ENCODE measurements around the gene FKBP9.

The FKBP9 gene

DNA sequence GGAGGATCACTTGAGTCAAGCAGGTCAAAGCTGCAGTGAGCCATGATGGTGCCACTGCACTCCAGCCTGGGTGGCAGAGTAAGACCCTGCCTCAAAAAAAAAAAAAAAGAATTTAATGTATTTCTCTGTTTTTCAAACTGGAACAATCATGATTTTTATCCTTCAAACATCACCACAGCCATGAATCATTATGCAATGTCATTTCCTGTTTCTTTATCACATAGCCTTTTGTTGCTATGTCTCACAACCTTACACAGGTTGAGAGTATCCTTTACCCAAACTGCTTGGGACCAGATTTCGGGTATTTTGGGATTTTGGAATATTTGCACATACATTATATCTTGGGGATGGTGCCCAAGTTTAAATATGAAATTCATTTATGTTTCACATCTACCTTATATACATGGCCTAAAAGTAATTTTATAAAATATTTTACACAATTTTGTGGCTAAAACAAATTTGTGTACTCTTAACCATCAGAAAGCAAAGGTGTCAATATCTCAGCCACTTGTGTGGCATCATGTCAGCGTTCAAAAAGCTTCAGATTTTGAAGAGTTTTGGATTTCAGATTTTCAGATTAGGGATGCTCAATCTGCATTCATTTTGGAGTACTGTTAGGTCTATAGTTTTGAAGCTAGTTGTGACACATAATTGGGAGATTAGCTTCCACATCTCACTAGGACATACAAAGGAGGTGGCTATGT, 97.2 kb downstream of the FKBP9 start:
- DNase-seq (ENCODE audit: extremely low read depth in 1 of 2, low read depth in 1 of 2): no peak

DNA sequence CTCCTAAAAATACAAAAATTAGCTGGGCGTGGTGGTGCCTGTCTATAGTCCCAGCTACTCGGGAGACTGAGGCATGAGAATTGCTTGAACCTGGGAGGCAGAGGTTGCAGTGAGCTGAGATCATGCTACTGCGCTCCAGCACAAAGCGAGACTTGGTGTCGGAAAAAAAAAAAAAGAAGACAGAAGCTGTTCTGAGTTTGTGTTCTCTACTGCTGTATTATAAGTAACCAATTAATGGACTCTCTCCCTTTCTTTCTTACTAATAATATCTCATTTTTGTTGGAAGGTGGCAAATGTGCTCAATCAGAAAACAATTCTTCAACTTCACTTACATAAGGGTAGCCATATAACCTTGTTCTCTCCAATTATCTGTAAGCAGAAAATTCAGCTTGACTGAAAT, 97.9 kb downstream of the FKBP9 start:
- DNase-seq (ENCODE audit: extremely low read depth in 1 of 2, low read depth in 1 of 2): no peak

All from activated CD8-positive, alpha-beta memory T cell treated with anti-CD3 and anti-CD28 coated beads for 1 hour (primary cell).